HepG2 (cell line): ENCODE measurements around the gene NUBP1.

ENCODE experiments used
- CTCF ChIP-seq: sonication (generic); formaldehyde crosslinking; IDR thresholded peaks from 2 replicates; pipeline ENCODE4 v1.5.0; 2020; ENCODE audit warnings: mild to moderate bottlenecking, missing genetic modification reagents, moderate library complexity
- ELF1 ChIP-seq: sonication (generic); formaldehyde crosslinking; IDR thresholded peaks from 2 replicates; pipeline ENCODE4 v1.4.0; 2020; ENCODE audit warnings: missing genetic modification reagents
- EZH2 ChIP-seq: conservative IDR thresholded peaks from 2 replicates; pipeline ENCODE4 v1.6.1; 2012; ENCODE audit warnings: mild to moderate bottlenecking, low read depth, low read length, moderate library complexity
- IKZF4 ChIP-seq: sonication (generic); formaldehyde crosslinking; IDR thresholded peaks from 2 replicates; pipeline ENCODE4 v1.5.1; 2020; ENCODE audit warnings: borderline replicate concordance, mild to moderate bottlenecking, low read depth, missing genetic modification reagents; ENCODE audit errors: not compliant biosample characterization
- MIER2 ChIP-seq: IDR thresholded peaks from 2 replicates; pipeline ENCODE4 v1.6.1; 2016; ENCODE audit warnings: missing biosample characterization, missing genetic modification reagents
- PRDM10 ChIP-seq: sonication (generic); formaldehyde crosslinking; IDR thresholded peaks from 2 replicates; pipeline ENCODE4 v1.4.0; 2020; ENCODE audit warnings: low read depth, missing genetic modification reagents
- RAD21 ChIP-seq: fragments of 450-650 bp; formaldehyde crosslinking; IDR thresholded peaks from 2 replicates; pipeline ENCODE4 v1.5.0; 2020; ENCODE audit warnings: mild to moderate bottlenecking
- ZNF121 ChIP-seq: sonication (generic); formaldehyde crosslinking; IDR thresholded peaks from 2 replicates; pipeline ENCODE4 v1.5.0; 2020; ENCODE audit warnings: mild to moderate bottlenecking, missing genetic modification reagents
- ZNF615 ChIP-seq: sonication (generic); formaldehyde crosslinking; IDR thresholded peaks from 2 replicates; pipeline ENCODE4 v1.5.0; 2020; ENCODE audit warnings: mild to moderate bottlenecking, missing genetic modification reagents, borderline replicate concordance
- ZNF772 ChIP-seq: sonication (generic); formaldehyde crosslinking; IDR thresholded peaks from 2 replicates; pipeline ENCODE4 v1.5.0; 2020; ENCODE audit warnings: mild to moderate bottlenecking, missing genetic modification reagents

GRCh38 chr16:10731790-10732189 lies 11.9 kb upstream of the NUBP1 start:
- TF ChIP-seq EZH2: no peak
- TF ChIP-seq ZNF121: no peak
- no peak for TF ChIP-seq CTCF (CRISPR knock-in tag)
- TF ChIP-seq ZNF615: no peak
- TF ChIP-seq PRDM10 (CRISPR knock-in tag): no peak
- TF ChIP-seq IKZF4 (CRISPR knock-in tag): no peak
- TF ChIP-seq RAD21 (CRISPR knock-in tag): no peak
- TF ChIP-seq MIER2 (CRISPR knock-in tag): no peak
- no peak for TF ChIP-seq ELF1 (CRISPR knock-in tag)
- TF ChIP-seq ZNF772: no peak
